GM19372 (cell line): ENCODE measurements around the gene FAM131A.

Experiments
- ATAC-seq: cut with Tn5 transposase; IDR thresholded peaks from one replicate; pipeline ENCODE4 v1.9.1; 2021; ENCODE audit warnings: mild to moderate bottlenecking, low read depth, moderate library complexity; ENCODE audit not compliant: unreplicated experiment

FAM131A gene

GRCh38 chr3:184388164-184388935, 51.0 kb downstream of the FAM131A start:
- no peak for ATAC-seq

GRCh38 chr3:184388936-184389230, 51.5 kb downstream of the FAM131A start:
- ATAC-seq, result no peak

GRCh38 chr3:184389384-184389783, 52.0 kb downstream of the FAM131A start:
- ATAC-seq, result no peak

GRCh38 chr3:184389935-184390528, 52.6 kb downstream of the FAM131A start:
- ATAC-seq, result no peak

GRCh38 chr3:184391266-184391665, 53.9 kb downstream of the FAM131A start:
- no peak for ATAC-seq

- no peak for ATAC-seq
Measured at GRCh38 chr3:184395320-184395660, 57.9 kb downstream of the FAM131A start.
